ENCODE data around the gene CCAR1.

Gene CCAR1

DNA sequence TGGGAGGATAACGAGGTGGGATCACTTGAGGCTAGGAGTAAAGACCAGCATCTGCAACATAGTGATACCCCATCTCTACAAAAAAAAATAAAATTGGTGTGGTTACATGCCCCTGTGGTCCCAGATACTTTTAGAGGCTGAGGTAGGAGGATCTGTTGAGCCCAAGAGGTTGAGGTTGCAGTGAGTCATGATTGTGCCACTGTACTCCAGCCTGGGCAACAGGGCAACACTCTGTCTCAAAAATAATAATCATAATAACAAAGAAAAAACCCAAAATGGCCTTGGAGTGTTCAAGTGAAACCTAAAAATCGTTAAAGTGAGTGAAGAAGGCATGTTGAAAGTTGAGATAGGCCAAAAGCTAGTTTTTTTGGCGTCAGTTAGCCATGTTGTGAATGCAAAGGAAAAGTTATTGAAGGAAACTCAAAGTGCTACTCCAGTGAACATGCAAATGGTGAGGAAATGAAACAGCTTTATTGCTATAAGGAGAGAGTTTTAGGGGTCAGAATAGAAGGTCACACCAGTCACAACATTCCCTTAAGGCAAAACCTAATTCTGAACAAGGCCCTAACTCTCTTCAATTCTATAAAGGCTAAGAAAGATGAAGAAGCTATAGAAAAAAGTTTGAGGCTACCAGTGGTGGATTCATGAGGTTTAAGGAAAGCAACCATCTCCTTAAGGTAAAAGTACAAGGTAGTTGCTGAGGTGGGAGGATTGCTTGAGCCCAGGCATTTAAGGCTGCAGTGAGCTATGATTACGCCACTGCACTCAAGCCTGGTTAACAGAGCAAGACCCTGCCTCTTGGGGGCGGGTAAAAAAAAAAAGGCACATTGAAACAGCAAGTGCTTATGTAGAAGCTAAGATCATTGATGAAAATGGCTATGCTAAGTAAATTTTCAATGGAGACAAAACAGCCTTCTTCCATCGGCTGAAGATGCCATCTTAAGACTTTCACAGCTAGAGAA lies 60.9 kb downstream of the CCAR1 start:
- no peak overlapping the region for H3K27ac ChIP-seq (ENCODE audit: low read length)
- no peaks in the 10 kb centered on the region for H3K9me2 ChIP-seq (replicated peaks; ENCODE audit: insufficient read depth, low read length)
- no peak overlapping the region for H3K4me2 ChIP-seq (ENCODE audit: low read depth, low read length)
- no peaks in the 10 kb centered on the region for H3K4me1 ChIP-seq (ENCODE audit: low read length)
- no peaks in the 10 kb centered on the region for H4K20me1 ChIP-seq (ENCODE audit: insufficient read depth, low read length)
- H3F3A ChIP-seq (ENCODE audit: insufficient read depth, low read length), result no peaks in the 10 kb centered on the region
- H3K9me3 ChIP-seq (replicated peaks; ENCODE audit: insufficient read depth, low read length), result no peaks in the 10 kb centered on the region
- H3K9ac ChIP-seq (ENCODE audit: low read length), result no peak overlapping the region
- no peaks in the 10 kb centered on the region for H3K27me3 ChIP-seq (replicated peaks; ENCODE audit: insufficient read depth, low read length)
- no peak overlapping the region for H3K4me3 ChIP-seq (ENCODE audit: low read length)
- no peak for TF ChIP-seq CTCF (IDR thresholded peaks at IDR 0.05; ENCODE audit: low read length)
- no peak for TF ChIP-seq EZH2phosphoT487 (IDR thresholded peaks at IDR 0.05; ENCODE audit: low read length)
- no peak for TF ChIP-seq EZH2 (optimal IDR thresholded peaks at IDR 0.05; ENCODE audit: low read depth, low read length)
- H3K36me3 ChIP-seq (replicated peaks; ENCODE audit: insufficient read depth, low read length), result no peaks in the 10 kb centered on the region; the same call in 1 of the 2 replicates
- H3K79me2 ChIP-seq (ENCODE audit: low read length), result no peaks in the 10 kb centered on the region
- DNase-seq, result no peak
- H2AFZ ChIP-seq (ENCODE audit: low read length), result no peak overlapping the region

DNA sequence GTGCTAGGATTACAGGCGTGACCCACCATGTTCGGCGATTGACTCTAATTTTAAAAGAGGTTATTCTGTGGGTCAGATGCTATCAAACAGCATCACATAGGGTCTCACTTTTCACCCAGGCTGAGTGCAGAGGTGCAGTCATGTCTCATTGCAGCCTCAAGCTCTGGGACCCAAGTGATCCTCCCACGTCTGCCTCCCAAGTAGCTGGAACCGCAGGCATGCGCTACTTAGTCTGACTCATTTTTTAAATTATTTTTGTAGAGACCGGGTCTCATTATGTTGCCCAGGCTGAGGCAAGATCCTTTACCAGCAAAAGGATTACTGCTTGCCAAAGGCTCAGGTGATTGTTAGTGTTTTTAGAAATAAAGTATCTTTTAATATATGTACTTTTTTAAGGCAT lies 63.4 kb downstream of the CCAR1 start:
- no peaks in the 10 kb centered on the region for H3K27me3 ChIP-seq (replicated peaks; ENCODE audit: insufficient read depth, low read length)
- DNase-seq, result no peak
- TF ChIP-seq EZH2 (optimal IDR thresholded peaks at IDR 0.05; ENCODE audit: low read depth, low read length) (no peak), EZH2phosphoT487 (IDR thresholded peaks at IDR 0.05; ENCODE audit: low read length) (no peak), CTCF (IDR thresholded peaks at IDR 0.05; ENCODE audit: low read length) (no peak)
- H3K4me3 ChIP-seq (ENCODE audit: low read length), result no peak overlapping the region
- no peaks in the 10 kb centered on the region for H3K9me3 ChIP-seq (replicated peaks; ENCODE audit: insufficient read depth, low read length)
- H3K9me2 ChIP-seq (replicated peaks; ENCODE audit: insufficient read depth, low read length), result no peaks in the 10 kb centered on the region
- H3K4me1 ChIP-seq (ENCODE audit: low read length), result no peaks in the 10 kb centered on the region
- no peak overlapping the region for H3K4me2 ChIP-seq (ENCODE audit: low read depth, low read length)
- H3F3A ChIP-seq (ENCODE audit: insufficient read depth, low read length), result peaks cover 2% of the 10 kb centered on the region; the same call in 1 of the 2 replicates
- H3K27ac ChIP-seq (ENCODE audit: low read length), result no peak overlapping the region
- H2AFZ ChIP-seq (ENCODE audit: low read length), result no peak overlapping the region
- no peak overlapping the region for H3K9ac ChIP-seq (ENCODE audit: low read length)
- no peaks in the 10 kb centered on the region; the same call in 1 of the 2 replicates for H3K36me3 ChIP-seq (replicated peaks; ENCODE audit: insufficient read depth, low read length)
- H3K79me2 ChIP-seq (ENCODE audit: low read length), result no peaks in the 10 kb centered on the region
- H4K20me1 ChIP-seq (ENCODE audit: insufficient read depth, low read length), result no peaks in the 10 kb centered on the region

- no peak for DNase-seq
- no peaks in the 10 kb centered on the region for H3K9me3 ChIP-seq (replicated peaks; ENCODE audit: insufficient read depth, low read length)
- H3K9ac ChIP-seq (ENCODE audit: low read length), result no peak overlapping the region
- H3F3A ChIP-seq (ENCODE audit: insufficient read depth, low read length), result peaks cover 13% of the 10 kb centered on the region
- no peak overlapping the region for H3K4me3 ChIP-seq (ENCODE audit: low read length)
- H3K9me2 ChIP-seq (replicated peaks; ENCODE audit: insufficient read depth, low read length), result no peaks in the 10 kb centered on the region
- H3K36me3 ChIP-seq (replicated peaks; ENCODE audit: insufficient read depth, low read length), result no peaks in the 10 kb centered on the region; the same call in 1 of the 2 replicates
- H4K20me1 ChIP-seq (ENCODE audit: insufficient read depth, low read length), result no peaks in the 10 kb centered on the region
- TF ChIP-seq EZH2phosphoT487 (IDR thresholded peaks at IDR 0.05; ENCODE audit: low read length) (no peak), CTCF (IDR thresholded peaks at IDR 0.05; ENCODE audit: low read length) (no peak), EZH2 (optimal IDR thresholded peaks at IDR 0.05; ENCODE audit: low read depth, low read length) (no peak)
- no peak overlapping the region for H2AFZ ChIP-seq (ENCODE audit: low read length)
- no peaks in the 10 kb centered on the region for H3K27me3 ChIP-seq (replicated peaks; ENCODE audit: insufficient read depth, low read length)
- no peaks in the 10 kb centered on the region for H3K79me2 ChIP-seq (ENCODE audit: low read length)
- H3K27ac ChIP-seq (ENCODE audit: low read length), result no peak overlapping the region
- H3K4me1 ChIP-seq (ENCODE audit: low read length), result peaks cover 3% of the 10 kb centered on the region; the same call in 1 of the 2 replicates
- no peak overlapping the region for H3K4me2 ChIP-seq (ENCODE audit: low read depth, low read length)
These were observed 66.8 kb downstream of the CCAR1 start for GRCh38 chr10:68787813-68788212.

All from MM.1S (cell line).